ENCODE measurements around the gene ABITRAM.
A peak's percentile ranks its signal among the peaks of the same experiment; 100 is the strongest.

ABITRAM gene

GRCh38 chr9:108933231-108933717 lies 926 bp upstream of the ABITRAM start:
- peak overlapping the region; percentile 86 for H3K27ac ChIP-seq

GRCh38 chr9:108933718-108934322 lies 380 bp upstream of the ABITRAM start, which contains the start of gene ELP1:
TSS of gene ELP1 (minus strand) at chr9:108934124. CDS start at chr9:108931146, 2,978 bp downstream.
- peak; percentile 52 for TF ChIP-seq CTCF (IDR thresholded peaks at IDR 0.05)
- TF ChIP-seq ZFX (IDR thresholded peaks at IDR 0.05; ENCODE audit: borderline replicate concordance) = no peak
- H3K27ac ChIP-seq = peak within 1 kb of the TSS; percentile 86

More at GRCh38 chr9:108933231-108933717, 926 bp upstream of the ABITRAM start:
- TF ChIP-seq ZFX (IDR thresholded peaks at IDR 0.05; ENCODE audit: borderline replicate concordance) = no peak
- TF ChIP-seq CTCF (IDR thresholded peaks at IDR 0.05) = no peak

GRCh38 chr9:108937561-108938305 lies 3.5 kb downstream of the ABITRAM start:
- no peak for TF ChIP-seq CTCF (IDR thresholded peaks at IDR 0.05)
- TF ChIP-seq ZFX (IDR thresholded peaks at IDR 0.05; ENCODE audit: borderline replicate concordance) = no peak
- H3K27ac ChIP-seq = no peak overlapping the region

- no peak for TF ChIP-seq CTCF (IDR thresholded peaks at IDR 0.05)
- no peak for TF ChIP-seq ZFX (IDR thresholded peaks at IDR 0.05; ENCODE audit: borderline replicate concordance)
- H3K27ac ChIP-seq = no peak overlapping the region
Observed at GRCh38 chr9:108939975-108940374, 5.8 kb downstream of the ABITRAM start.

GRCh38 chr9:108950168-108950567 lies 16.0 kb downstream of the ABITRAM start:
- no peak for TF ChIP-seq CTCF (IDR thresholded peaks at IDR 0.05)
- no peak for TF ChIP-seq ZFX (IDR thresholded peaks at IDR 0.05; ENCODE audit: borderline replicate concordance)
- no peak overlapping the region for H3K27ac ChIP-seq

GRCh38 chr9:108951578-108951977 lies 17.4 kb downstream of the ABITRAM start:
- TF ChIP-seq CTCF (IDR thresholded peaks at IDR 0.05) (no peak), ZFX (IDR thresholded peaks at IDR 0.05; ENCODE audit: borderline replicate concordance) (no peak)
- no peak overlapping the region for H3K27ac ChIP-seq
